H1 (cell line): ENCODE measurements around the gene PAK5. TPM values are rescaled to one million over a fixed set of nuclear protein-coding genes. Genes with fewer than 3 reads are reported as not detected.

Source experiments
- CTCF ChIA-PET: fragments of 300-600 bp; sonication (Branson Sonifier 250); formaldehyde crosslinking; loops from one replicate; lab custom pipeline; 2021; ENCODE audit not compliant: partially characterized antibody; lab: Charles Lee
- POLR2A ChIA-PET: fragments of 300-600 bp; sonication (Branson Sonifier 250); formaldehyde crosslinking; loops from one replicate; lab custom pipeline; 2021; ENCODE audit warnings: inconsistent platforms; ENCODE audit not compliant: partially characterized antibody; lab: Charles Lee
- DNase-seq, 2 experiments: peaks; one replicate each; pipeline versions ENCODE4 v3.0.0 to v3.0.0-alpha.2; 2010 to 2022; ENCODE audit warnings: low spot score in 2 of 2, low read depth in 1 of 2, mixed read lengths in 1 of 2
- FAIRE-seq: peaks from 2 replicates; lab custom pipeline; 2011; peaks lifted over from hg19 to GRCh38; lab: Jason Lieb, UNC
- H2AFZ ChIP-seq: 2 replicates; pipeline ENCODE4 v1.8.1; 2012; ENCODE audit warnings: low read length, inconsistent platforms
- H2AK5ac ChIP-seq: 2 replicates; pipeline ENCODE4 v1.6.1; 2013; ENCODE audit warnings: low read depth, low read length
- H2BK120ac ChIP-seq: replicated peaks from 2 replicates; pipeline ENCODE3; 2013; ENCODE audit warnings: low read depth, low read length, inconsistent platforms
- H2BK12ac ChIP-seq: 2 replicates; pipeline ENCODE4 v1.6.1; 2013; ENCODE audit warnings: low read depth, low read length
- H2BK15ac ChIP-seq: 2 replicates; pipeline ENCODE4 v1.6.1; 2013; ENCODE audit warnings: low read length
- H2BK20ac ChIP-seq: 2 replicates; pipeline ENCODE4 v1.6.1; 2013; ENCODE audit warnings: low read length
- H2BK5ac ChIP-seq: 2 replicates; pipeline ENCODE4 v1.6.1; 2013; ENCODE audit warnings: low read depth, low read length
- H3K14ac ChIP-seq: 2 replicates; pipeline ENCODE4 v1.6.1; 2013; ENCODE audit warnings: inconsistent platforms; ENCODE audit not compliant: insufficient read length
- H3K18ac ChIP-seq: 2 replicates; pipeline ENCODE4 v1.6.1; 2013; ENCODE audit warnings: low read length; ENCODE audit errors: extremely low read depth
- H3K23ac ChIP-seq: 2 replicates; pipeline ENCODE4 v1.6.1; 2013; ENCODE audit warnings: inconsistent platforms; ENCODE audit not compliant: insufficient read length
- H3K23me2 ChIP-seq: 2 replicates; pipeline ENCODE4 v1.6.1; 2013; ENCODE audit warnings: low read depth, low read length
- H3K27ac ChIP-seq: 2 replicates; pipeline ENCODE4 v1.6.1; 2011; ENCODE audit warnings: low read depth, low read length, inconsistent platforms
- H3K27me3 ChIP-seq, 4 experiments: replicated peaks in 1 of 4; 1 replicate in 1 of 4; 2 replicates in 3 of 4; pipeline versions ENCODE4 v1.6.1 to v1.8.1; 2011 to 2013; ENCODE audit warnings: low read length in 3 of 4, mild to moderate bottlenecking in 3 of 4, inconsistent platforms in 2 of 4, mixed read lengths in 2 of 4, moderate library complexity in 1 of 4; ENCODE audit not compliant: control insufficient read depth in 3 of 4, insufficient read depth in 3 of 4; ENCODE audit errors: extremely low read depth in 1 of 4
- H3K36me3 ChIP-seq, 4 experiments: 2 replicates each; pipeline versions ENCODE4 v1.6.1 to v1.8.1; 2011 to 2013; ENCODE audit warnings: mild to moderate bottlenecking in 4 of 4, low read length in 3 of 4, moderate library complexity in 2 of 4, control low read depth in 1 of 4, inconsistent platforms in 1 of 4; ENCODE audit not compliant: insufficient read depth in 4 of 4, control insufficient read depth in 2 of 4
- H3K4ac ChIP-seq: replicated peaks from 2 replicates; pipeline ENCODE3; 2013; ENCODE audit warnings: low read length, low read depth, mixed read lengths, inconsistent platforms; ENCODE audit not compliant: insufficient read length
- H3K4me1 ChIP-seq, 4 experiments: replicated peaks in 1 of 4; 1 replicate in 1 of 4; 2 replicates in 3 of 4; pipeline versions ENCODE4 v1.6.1 to v1.8.1; 2011 to 2013; ENCODE audit warnings: low read length in 3 of 4, inconsistent platforms in 2 of 4, mixed read lengths in 1 of 4; ENCODE audit not compliant: insufficient read depth in 4 of 4, control insufficient read depth in 3 of 4
- H3K4me2 ChIP-seq, 2 experiments: 2 replicates each; pipeline versions ENCODE4 v1.6.1 to v1.8.1; 2011 to 2013; ENCODE audit warnings: low read depth in 2 of 2, low read length in 2 of 2, control low read depth in 1 of 2, inconsistent platforms in 1 of 2, mild to moderate bottlenecking in 1 of 2; ENCODE audit not compliant: insufficient read depth in 1 of 2
- H3K4me3 ChIP-seq, 4 experiments: fragments of 200-600, 300-600 bp in 1 of 4; sonication (generic), shearing (Covaris generic), sonication (Bioruptor Twin) in 1 of 4; 2 replicates each; pipeline versions ENCODE4 v1.5.1 to v1.8.1; 2011 to 2016; ENCODE audit warnings: low read length in 4 of 4, low read depth in 3 of 4, control low read depth in 2 of 4, inconsistent platforms in 2 of 4, mild to moderate bottlenecking in 2 of 4, mixed read lengths in 1 of 4, moderate library complexity in 1 of 4; ENCODE audit not compliant: insufficient read depth in 2 of 4; ENCODE audit errors: extremely low read depth in 1 of 4
- H3K56ac ChIP-seq: replicated peaks from 2 replicates; pipeline ENCODE3; 2013; ENCODE audit warnings: low read depth, mild to moderate bottlenecking, mixed read lengths, low read length, inconsistent platforms; ENCODE audit not compliant: insufficient read length
- H3K79me1 ChIP-seq: 2 replicates; pipeline ENCODE4 v1.6.1; 2013; ENCODE audit warnings: low read depth, low read length, control low read depth
- H3K79me2 ChIP-seq, 2 experiments: 2 replicates each; pipeline versions ENCODE4 v1.6.1 to v1.8.1; 2012 to 2013; ENCODE audit warnings: low read length in 2 of 2, mild to moderate bottlenecking in 2 of 2, inconsistent platforms in 1 of 2; ENCODE audit not compliant: insufficient read depth in 2 of 2, control insufficient read depth in 1 of 2
- H3K9ac ChIP-seq, 4 experiments: replicated peaks in 1 of 4; 1 replicate in 1 of 4; 2 replicates in 3 of 4; pipeline versions ENCODE4 v1.6.1 to v1.8.1; 2011 to 2013; ENCODE audit warnings: low read depth in 3 of 4, low read length in 3 of 4, control low read depth in 2 of 4, mild to moderate bottlenecking in 2 of 4, moderate library complexity in 2 of 4, inconsistent platforms in 1 of 4; ENCODE audit errors: extremely low read depth in 1 of 4
- H3K9me3 ChIP-seq, 2 experiments: 2 replicates each; pipeline versions ENCODE4 v1.6.1 to v1.8.1; 2012 to 2013; ENCODE audit warnings: mild to moderate bottlenecking in 2 of 2, moderate library complexity in 2 of 2, control low read depth in 1 of 2, inconsistent platforms in 1 of 2, low read depth in 1 of 2, low read length in 1 of 2, mixed read lengths in 1 of 2; ENCODE audit not compliant: insufficient read depth in 2 of 2
- H4K20me1 ChIP-seq, 2 experiments: replicated peaks in 1 of 2; 2 replicates each; pipeline versions ENCODE3 to v1.8.1; 2011 to 2013; ENCODE audit warnings: inconsistent platforms in 2 of 2, low read length in 2 of 2, mild to moderate bottlenecking in 1 of 2; ENCODE audit not compliant: insufficient read depth in 2 of 2, control insufficient read depth in 1 of 2
- H4K5ac ChIP-seq: 2 replicates; pipeline ENCODE4 v1.6.1; 2013; ENCODE audit warnings: low read length, low read depth, mixed read lengths, inconsistent platforms; ENCODE audit not compliant: insufficient read length
- H4K8ac ChIP-seq: 2 replicates; pipeline ENCODE4 v1.8.0; 2013; ENCODE audit warnings: mild to moderate bottlenecking, moderate library complexity, low read length, inconsistent platforms; ENCODE audit not compliant: insufficient read depth; ENCODE audit errors: extremely low read depth
- H4K91ac ChIP-seq: replicated peaks from 2 replicates; pipeline ENCODE3; 2013; ENCODE audit warnings: low read length, mixed read lengths, inconsistent platforms; ENCODE audit not compliant: insufficient read length
- CEBPB ChIP-seq: IDR thresholded peaks from 2 replicates; pipeline ENCODE4 v1.6.1; 2012; ENCODE audit warnings: low read depth, low read length
- CTBP2 ChIP-seq: IDR thresholded peaks from 2 replicates; pipeline ENCODE4 v1.7.0; 2011; ENCODE audit warnings: borderline replicate concordance, mild to moderate bottlenecking, moderate library complexity, mixed read lengths, low read length; ENCODE audit not compliant: insufficient read depth, insufficient read length
- GABPA ChIP-seq: IDR thresholded peaks from 2 replicates; pipeline ENCODE4 v1.6.1; 2011; ENCODE audit warnings: mild to moderate bottlenecking, low read length, moderate library complexity, borderline replicate concordance; ENCODE audit not compliant: insufficient read depth
- RAD21 ChIP-seq, 2 experiments: IDR thresholded peaks in 1 of 2; conservative IDR thresholded peaks in 1 of 2; 2 replicates each; pipeline ENCODE4 v1.6.1; 2011; ENCODE audit warnings: low read depth in 2 of 2, low read length in 2 of 2, improper control_type of control experiment in 1 of 2, inconsistent platforms in 1 of 2, mild to moderate bottlenecking in 1 of 2, moderate library complexity in 1 of 2
- WGBS, 2 experiments: shearing (Covaris generic) in 1 of 2; methylation state at CpG; one replicate each; pipeline versions ENCODE4 v1.1.6 to v1.1.7; 2013 to 2015; ENCODE audit warnings: low lambda C conversion rate in 2 of 2, mixed read lengths in 2 of 2, inconsistent platforms in 1 of 2, low coverage in 1 of 2, missing lambda C conversion rate in 1 of 2; ENCODE audit not compliant: insufficient replicate concordance in 2 of 2, insufficient coverage in 1 of 2, insufficient read length in 1 of 2; ENCODE audit errors: extremely low coverage in 1 of 2, missing lambda C conversion rate in 1 of 2; 5-methylcytosine and 5-hydroxymethylcytosine counted together
- polyA plus RNA-seq, 7 experiments: library from polyadenylated mRNA; depleted of rRNA in 3 of 7; stranded (reverse) in 5 of 7; unstranded in 2 of 7; fragments of >200 nt in 5 of 7; fragments of 200-250 nt in 2 of 7; gene quantifications; 1 replicate in 5 of 7; 2 replicates in 1 of 7; 4 replicates in 1 of 7; pipeline versions ENCODE4 v1.2.1 to v1.2.3, GENCODE V29; 2011 to 2013; ENCODE audit warnings: missing spikeins in 2 of 7, mixed read lengths in 2 of 7
- total RNA-seq: library from RNA; stranded (reverse); fragmentation: NEBNext Ultra II Directional; extraction: Animal tissue kit (Norgen Biotek cat#: 25700); gene quantifications from 2 replicates; pipeline ENCODE4 v1.2.1, GENCODE V29; 2021
- TF ChIP-seq, protein P1 (sequence below), 3 experiments: IDR thresholded peaks; 1 replicate in 2 of 3; 2 replicates in 1 of 3; pipeline versions ENCODE4 v1.5.1 to v1.6.1; 2011; ENCODE audit warnings: low read length in 3 of 3, mild to moderate bottlenecking in 3 of 3, inconsistent platforms in 2 of 3, low read depth in 1 of 3, moderate library complexity in 1 of 3; ENCODE audit not compliant: insufficient read depth in 1 of 3; ENCODE audit errors: control extremely low read depth in 1 of 3

PAK5 gene
- total and polyA plus RNA-seq, 2 of the 8 experiments (the other 6 are each of a cell fraction or from before 2014, with no cell fraction given), result 0.54 to 0.80 TPM

- H3K18ac ChIP-seq, result no peak overlapping the region
- H4K5ac ChIP-seq, result no peak overlapping the region
- no peaks in the 10 kb centered on the region; a peak in 1 of 4 replicates for H3K9me3 ChIP-seq
- no peak overlapping the region for H3K14ac ChIP-seq
- ChIA-PET CTCF (interaction anchor here (0.6 to 8.1 kb wide), 96 partner anchors 8 to 1660 kb away, joined by 3 to 104 read pairs (median 4); partner anchors contain the start of gene SNAP25), POLR2A (no interaction called here)
- no peak overlapping the region for H3K23ac ChIP-seq
- no peak overlapping the region for H2BK120ac ChIP-seq
- no peak overlapping the region for H2AK5ac ChIP-seq
- no peak overlapping the region for H2AFZ ChIP-seq
- peak; percentile 45 for FAIRE-seq
- 87% methylated on average over 5 of the region's 5 CpGs; no CpG with 5 or more reads in 1 of the 2 experiments for WGBS, 2 experiments
- no peak for DNase-seq
- no peaks in the 10 kb centered on the region for H3K79me1 ChIP-seq
- H4K8ac ChIP-seq, result no peak overlapping the region
- H2BK12ac ChIP-seq, result no peak overlapping the region
- no peaks in the 10 kb centered on the region for H3K79me2 ChIP-seq
- H3K56ac ChIP-seq, result no peak overlapping the region
- H3K27ac ChIP-seq, result no peak overlapping the region
- no peak overlapping the region for H3K4me2 ChIP-seq
- no peak overlapping the region for H3K4me3 ChIP-seq
- no peak overlapping the region for H2BK20ac ChIP-seq
- H4K91ac ChIP-seq, result no peak overlapping the region
- H4K20me1 ChIP-seq, result no peaks in the 10 kb centered on the region
- no peak overlapping the region for H3K4ac ChIP-seq
- no peak overlapping the region for H2BK5ac ChIP-seq
- H3K27me3 ChIP-seq, result no peaks in the 10 kb centered on the region
- H2BK15ac ChIP-seq, result no peak overlapping the region
- H3K23me2 ChIP-seq, result no peaks in the 10 kb centered on the region
- H3K36me3 ChIP-seq, result no peaks in the 10 kb centered on the region
- TF ChIP-seq CEBPB (no peak), GABPA (no peak), RAD21 (IDR thresholded peaks at IDR 0.05 in 1 of 2, conservative IDR thresholded peaks at IDR 0.05 in 1 of 2; ENCODE audit: low read depth in 2 of 2, low read length in 2 of 2) (peak; percentile 95 to 97), CTBP2 (no peak)
- TF ChIP-seq, protein P1, sequence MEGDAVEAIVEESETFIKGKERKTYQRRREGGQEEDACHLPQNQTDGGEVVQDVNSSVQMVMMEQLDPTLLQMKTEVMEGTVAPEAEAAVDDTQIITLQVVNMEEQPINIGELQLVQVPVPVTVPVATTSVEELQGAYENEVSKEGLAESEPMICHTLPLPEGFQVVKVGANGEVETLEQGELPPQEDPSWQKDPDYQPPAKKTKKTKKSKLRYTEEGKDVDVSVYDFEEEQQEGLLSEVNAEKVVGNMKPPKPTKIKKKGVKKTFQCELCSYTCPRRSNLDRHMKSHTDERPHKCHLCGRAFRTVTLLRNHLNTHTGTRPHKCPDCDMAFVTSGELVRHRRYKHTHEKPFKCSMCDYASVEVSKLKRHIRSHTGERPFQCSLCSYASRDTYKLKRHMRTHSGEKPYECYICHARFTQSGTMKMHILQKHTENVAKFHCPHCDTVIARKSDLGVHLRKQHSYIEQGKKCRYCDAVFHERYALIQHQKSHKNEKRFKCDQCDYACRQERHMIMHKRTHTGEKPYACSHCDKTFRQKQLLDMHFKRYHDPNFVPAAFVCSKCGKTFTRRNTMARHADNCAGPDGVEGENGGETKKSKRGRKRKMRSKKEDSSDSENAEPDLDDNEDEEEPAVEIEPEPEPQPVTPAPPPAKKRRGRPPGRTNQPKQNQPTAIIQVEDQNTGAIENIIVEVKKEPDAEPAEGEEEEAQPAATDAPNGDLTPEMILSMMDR (IDR thresholded peaks at IDR 0.05; ENCODE audit: control extremely low read depth in 1 of 3, insufficient read depth in 1 of 3, low read depth in 1 of 3, low read length in 3 of 3), result peak in 2 of 3 experiments; percentile 70 to 79; a peak in 3 of 4 replicates
- no peaks in the 10 kb centered on the region for H3K4me1 ChIP-seq
- no peak overlapping the region for H3K9ac ChIP-seq
Measured at GRCh38 chr20:9617940-9618339, 220.9 kb downstream of the PAK5 start.
